HepG2 (cell line): ENCODE results near the gene NFATC3. TPM values are rescaled to one million over a fixed set of nuclear protein-coding genes. Genes with fewer than 3 reads are reported as not detected.

Experiments used
- ATAC-seq: fragments of 200-7000 bp; cut with Tn5 transposase; 3 replicates; pipeline ENCODE4 v1.9.1; 2020; ENCODE audit warnings: mild to moderate bottlenecking, moderate library complexity
- BruUV-seq: library from RNA; stranded (reverse); fragments of 400-500 nt; replicated peaks from 2 replicates; lab custom pipeline; 2021; lab: Mats Ljungman, UMichigan
- CTCF ChIA-PET: fragments of 300-600 bp; formaldehyde crosslinking; extraction: SDS; loops from one replicate; lab custom pipeline; 2021; ENCODE audit warnings: low total read pairs, inconsistent platforms, low intra/inter-chr PET ratio; lab: Yijun Ruan, JAX
- POLR2A ChIA-PET: fragments of 350-600 bp; sonication (Branson Sonifier 250); formaldehyde crosslinking; loops from one replicate; lab custom pipeline; 2020; ENCODE audit warnings: antibody characterized with exemption, inconsistent platforms; lab: Yijun Ruan, JAX
- DNase-seq: peaks from one replicate; pipeline ENCODE4 v3.0.0-alpha.2; 2015; ENCODE audit warnings: low spot score
- FAIRE-seq: peaks from 3 replicates; lab custom pipeline; 2011; peaks lifted over from hg19 to GRCh38; lab: Jason Lieb, UNC
- H2AFZ ChIP-seq: one replicate; pipeline ENCODE4 v1.6.1; 2011; ENCODE audit warnings: low read length, inconsistent platforms
- H3K27ac ChIP-seq: fragments of 300-600 bp; 3 replicates; pipeline ENCODE4 v1.8.0; 2011; ENCODE audit warnings: mixed run types, mild to moderate bottlenecking, mixed read lengths, low read length, inconsistent platforms; ENCODE audit not compliant: insufficient read depth; ENCODE audit errors: extremely low read length
- H3K27me3 ChIP-seq, 2 experiments: fragments of 200-600 bp in 1 of 2; 2 replicates in 1 of 2; 3 replicates in 1 of 2; pipeline versions ENCODE4 v1.6.0 to v1.8.0; 2011; ENCODE audit warnings: low read length in 2 of 2, mild to moderate bottlenecking in 2 of 2, moderate library complexity in 2 of 2, inconsistent platforms in 1 of 2; ENCODE audit not compliant: insufficient read depth in 2 of 2, control insufficient read depth in 1 of 2
- H3K36me3 ChIP-seq, 2 experiments: fragments of 200-600 bp in 1 of 2; replicated peaks in 1 of 2; 2 replicates in 1 of 2; 3 replicates in 1 of 2; pipeline versions ENCODE4 v1.5.1 to v1.8.0; 2011; ENCODE audit warnings: low read length in 2 of 2, inconsistent platforms in 1 of 2; ENCODE audit not compliant: insufficient read depth in 2 of 2, control insufficient read depth in 1 of 2
- H3K4me1 ChIP-seq: 2 replicates; pipeline ENCODE4 v1.5.1; 2012; ENCODE audit warnings: low read length, inconsistent platforms; ENCODE audit not compliant: insufficient read depth
- H3K4me2 ChIP-seq: 2 replicates; pipeline ENCODE4 v1.6.0; 2011; ENCODE audit warnings: low read depth, low read length, inconsistent platforms
- H3K4me3 ChIP-seq, 3 experiments: fragments of 200-600 bp in 1 of 3; sonication (generic), shearing (Covaris generic) in 1 of 3; replicated peaks in 1 of 3; 2 replicates each; pipeline ENCODE4 v1.5.1; 2011 to 2016; ENCODE audit warnings: low read length in 3 of 3, inconsistent platforms in 2 of 3, low read depth in 2 of 3, mild to moderate bottlenecking in 2 of 3, control low read depth in 1 of 3, mixed read lengths in 1 of 3; ENCODE audit not compliant: insufficient read depth in 1 of 3
- H3K79me2 ChIP-seq: one replicate; pipeline ENCODE4 v1.6.1; 2011; ENCODE audit warnings: low read length, inconsistent platforms; ENCODE audit not compliant: insufficient read depth
- H3K9ac ChIP-seq: 2 replicates; pipeline ENCODE4 v1.6.0; 2011; ENCODE audit warnings: mild to moderate bottlenecking, low read depth, low read length, inconsistent platforms; ENCODE audit not compliant: insufficient read depth
- H3K9me3 ChIP-seq: 2 replicates; pipeline ENCODE4 v1.5.1; 2012; ENCODE audit warnings: mild to moderate bottlenecking, low read length
- H4K20me1 ChIP-seq: 2 replicates; pipeline ENCODE4 v1.6.0; 2011; ENCODE audit warnings: inconsistent platforms, mild to moderate bottlenecking, low read length, moderate library complexity; ENCODE audit not compliant: insufficient read depth
- AGO1 ChIP-seq: fragments of 200-400 bp; formaldehyde crosslinking; IDR thresholded peaks from 2 replicates; pipeline ENCODE4 v1.6.1; 2017; ENCODE audit warnings: mild to moderate bottlenecking, low read depth, low read length, moderate library complexity; ENCODE audit not compliant: poor library complexity, severe bottlenecking
- AGO2 ChIP-seq: fragments of 200-400 bp; formaldehyde crosslinking; optimal IDR thresholded peaks from 2 replicates; pipeline ENCODE3; 2017; ENCODE audit warnings: mild to moderate bottlenecking, low read depth, low read length, moderate library complexity
- DNMT3B ChIP-seq: conservative IDR thresholded peaks from 2 replicates; pipeline ENCODE4 v1.6.1; 2016; ENCODE audit warnings: missing biosample characterization, control low read depth
- HHEX ChIP-seq: IDR thresholded peaks from 2 replicates; pipeline ENCODE4 v1.6.1; 2016; ENCODE audit warnings: control low read depth
- KLF6 ChIP-seq: IDR thresholded peaks from 2 replicates; pipeline ENCODE4 v1.8.0; 2016; ENCODE audit warnings: missing biosample characterization, missing genetic modification reagents
- KMT2A ChIP-seq: sonication (generic); formaldehyde crosslinking; IDR thresholded peaks from 2 replicates; pipeline ENCODE4 v1.4.0; 2020; ENCODE audit warnings: missing genetic modification reagents
- NFRKB ChIP-seq: fragments of 450-650 bp; IDR thresholded peaks from 2 replicates; pipeline ENCODE4 v1.6.1; 2017
- NR2F6 ChIP-seq, 2 experiments: IDR thresholded peaks; 2 replicates each; pipeline ENCODE4 v1.6.1; 2016; ENCODE audit warnings: antibody characterized with exemption in 1 of 2, mild to moderate bottlenecking in 1 of 2
- PREB ChIP-seq: sonication (generic); formaldehyde crosslinking; IDR thresholded peaks from 2 replicates; pipeline ENCODE4 v1.4.0; 2020; ENCODE audit warnings: missing genetic modification reagents
- PRMT3 ChIP-seq: sonication (generic); formaldehyde crosslinking; IDR thresholded peaks from 2 replicates; pipeline ENCODE4 v1.8.1; 2022; ENCODE audit warnings: low read depth, mild to moderate bottlenecking, moderate library complexity, missing genetic modification reagents, borderline replicate concordance
- RBM22 ChIP-seq: fragments of 200-400 bp; formaldehyde crosslinking; optimal IDR thresholded peaks from 2 replicates; pipeline ENCODE3; 2017; ENCODE audit warnings: mild to moderate bottlenecking, low read length, moderate library complexity
- SMARCE1 ChIP-seq: fragments of 450-650 bp; IDR thresholded peaks from 2 replicates; pipeline ENCODE4 v1.6.1; 2017; ENCODE audit warnings: borderline replicate concordance
- STAG1 ChIP-seq: sonication (generic); formaldehyde crosslinking; IDR thresholded peaks from 2 replicates; pipeline ENCODE4 v1.4.0; 2020; ENCODE audit warnings: missing genetic modification reagents
- ZBTB26 ChIP-seq: IDR thresholded peaks from 2 replicates; pipeline ENCODE4 v1.6.1; 2016; ENCODE audit warnings: missing compliant biosample characterization, missing genetic modification reagents, borderline replicate concordance
- ZBTB38 ChIP-seq: sonication (generic); formaldehyde crosslinking; IDR thresholded peaks from 2 replicates; pipeline ENCODE4 v1.5.1; 2020; ENCODE audit warnings: mild to moderate bottlenecking, missing genetic modification reagents
- ZNF292 ChIP-seq: sonication (generic); formaldehyde crosslinking; IDR thresholded peaks from 2 replicates; pipeline ENCODE4 v1.8.1; 2022; ENCODE audit warnings: mild to moderate bottlenecking, low read depth, missing genetic modification reagents, borderline replicate concordance
- ZNF441 ChIP-seq: sonication (generic); formaldehyde crosslinking; IDR thresholded peaks from 2 replicates; pipeline ENCODE4 v1.7.0; 2021; ENCODE audit warnings: missing genetic modification reagents, borderline replicate concordance
- ZNF687 ChIP-seq: sonication (generic); formaldehyde crosslinking; IDR thresholded peaks from 2 replicates; pipeline ENCODE4 v1.5.1; 2020; ENCODE audit warnings: mild to moderate bottlenecking, missing genetic modification reagents, moderate library complexity
- ZNF850 ChIP-seq: sonication (generic); formaldehyde crosslinking; conservative IDR thresholded peaks from 2 replicates; pipeline ENCODE4 v1.9.0; 2021; ENCODE audit warnings: mild to moderate bottlenecking, missing genetic modification reagents
- ZNF879 ChIP-seq: sonication (generic); formaldehyde crosslinking; IDR thresholded peaks from 2 replicates; pipeline ENCODE4 v1.8.1; 2023; ENCODE audit warnings: missing genetic modification reagents
- ZSCAN12 ChIP-seq: sonication (generic); formaldehyde crosslinking; IDR thresholded peaks from 2 replicates; pipeline ENCODE4 v1.9.0; 2021; ENCODE audit warnings: mild to moderate bottlenecking, missing genetic modification reagents
- WGBS: methylation state at CpG from one replicate; pipeline ENCODE4 v1.1.6; 2017; ENCODE audit warnings: low lambda C conversion rate; 5-methylcytosine and 5-hydroxymethylcytosine counted together
- in situ Hi-C: cut with HindIII; loops from 2 replicates; pipeline ENCODE4 v1.10.0; 2017; ENCODE audit warnings: low pct_unique_long_range_greater_than_20kb; ENCODE audit not compliant: extremely low pct_ligation_motif_present
- intact Hi-C: fragments of 100-400 bp; cut with micrococcal nuclease; formaldehyde crosslinking; loops from one replicate; pipeline ENCODE4 v1.10.0; 2022; ENCODE audit not compliant: unreplicated experiment
- polyA plus RNA-seq, 8 experiments: library from polyadenylated mRNA; depleted of rRNA in 3 of 8; stranded (reverse) in 7 of 8; unstranded in 1 of 8; fragments of >200 nt; fragmentation: Illumina TruSeq in 4 of 8; extraction: Trizol in 4 of 8; gene quantifications; 2 replicates each; pipeline versions ENCODE4 v1.2.1 to v1.2.3, GENCODE V29; 2011 to 2016; ENCODE audit warnings: low read depth in 4 of 8, missing spikeins in 1 of 8, mixed read lengths in 1 of 8; ENCODE audit not compliant: insufficient read depth in 1 of 8
- total RNA-seq, 5 experiments: library from RNA; depleted of rRNA; stranded (reverse); fragments of >200 nt; fragmentation: Illumina TruSeq; extraction: Trizol; gene quantifications; 2 replicates each; pipeline ENCODE4 v1.2.3, GENCODE V29; 2016; ENCODE audit warnings: low read depth in 1 of 5

Gene NFATC3
- total and polyA plus RNA-seq, 2 of the 13 experiments (the other 11 are each of a cell fraction or from before 2014, with no cell fraction given): 52.6 to 62.7 TPM

GRCh38 chr16:68232335-68232734, 147.2 kb downstream of the NFATC3 start:
- Histone ChIP-seq H3K27me3 (no peaks in the 10 kb centered on the region; a peak in 1 of 5 replicates), H3K4me1 (peaks cover 37% of the 10 kb centered on the region), H3K27ac (no peak overlapping the region), H4K20me1 (peaks cover 44% of the 10 kb centered on the region), H3K79me2 (peaks cover 29% of the 10 kb centered on the region), H3K4me2 (no peak overlapping the region), H3K9ac (no peak overlapping the region), H3K9me3 (no peaks in the 10 kb centered on the region), H3K36me3 (peaks cover 33 to 58% of the 10 kb centered on the region in 2 experiments), H2AFZ (no peak overlapping the region), H3K4me3 (no peak overlapping the region)
- intact Hi-C loops: no loop called here
- no peak for ATAC-seq
- in situ Hi-C loops: loop anchor here (10.0 kb wide), 1 partner anchor 148 kb away; the partner anchor contains the start of gene NFATC3
- ChIA-PET CTCF (no interaction called here), POLR2A (no interaction called here)
- DNase-seq: no peak
- FAIRE-seq: no peak
- 98% methylated on average over 15 of the region's 16 CpGs for WGBS
- no TSS peak for BruUV-seq
- peak; percentile 80 for TF ChIP-seq AGO2
- no peak for TF ChIP-seq KLF6 (CRISPR knock-in tag)
- peak; percentile 17; the same call in 1 of the 2 replicates for TF ChIP-seq ZBTB38 (CRISPR knock-in tag)
- no peak for TF ChIP-seq PREB (CRISPR knock-in tag)
- TF ChIP-seq RBM22: peak; percentile 13
- no peak for TF ChIP-seq DNMT3B (CRISPR knock-in tag)
- no peak for TF ChIP-seq ZSCAN12 (CRISPR knock-in tag)
- peak; percentile 55 for TF ChIP-seq AGO1
- no peak for TF ChIP-seq NR2F6 (IDR thresholded peaks at IDR 0.05)
- no peak for TF ChIP-seq NR2F6 (CRISPR knock-in tag; IDR thresholded peaks at IDR 0.05)
- no peak for TF ChIP-seq NFRKB
- TF ChIP-seq KMT2A: no peak
- no peak for TF ChIP-seq STAG1 (CRISPR knock-in tag)
- no peak for TF ChIP-seq SMARCE1
- no peak for TF ChIP-seq ZBTB26 (CRISPR knock-in tag)
- no peak for TF ChIP-seq ZNF850
- TF ChIP-seq ZNF292 (CRISPR knock-in tag): no peak
- no peak for TF ChIP-seq HHEX
- no peak for TF ChIP-seq PRMT3 (CRISPR knock-in tag)
- TF ChIP-seq ZNF687 (CRISPR knock-in tag): no peak; the same call in 1 of the 2 replicates
- TF ChIP-seq ZNF879: no peak
- TF ChIP-seq ZNF441 (CRISPR knock-in tag): no peak
